ENCODE measurements around the gene NOLC1.

Gene NOLC1

GRCh38 chr10:102202386-102202785 lies 50.2 kb downstream of the NOLC1 start:
- DNase-seq (ENCODE audit: low spot score): no peak

DNA sequence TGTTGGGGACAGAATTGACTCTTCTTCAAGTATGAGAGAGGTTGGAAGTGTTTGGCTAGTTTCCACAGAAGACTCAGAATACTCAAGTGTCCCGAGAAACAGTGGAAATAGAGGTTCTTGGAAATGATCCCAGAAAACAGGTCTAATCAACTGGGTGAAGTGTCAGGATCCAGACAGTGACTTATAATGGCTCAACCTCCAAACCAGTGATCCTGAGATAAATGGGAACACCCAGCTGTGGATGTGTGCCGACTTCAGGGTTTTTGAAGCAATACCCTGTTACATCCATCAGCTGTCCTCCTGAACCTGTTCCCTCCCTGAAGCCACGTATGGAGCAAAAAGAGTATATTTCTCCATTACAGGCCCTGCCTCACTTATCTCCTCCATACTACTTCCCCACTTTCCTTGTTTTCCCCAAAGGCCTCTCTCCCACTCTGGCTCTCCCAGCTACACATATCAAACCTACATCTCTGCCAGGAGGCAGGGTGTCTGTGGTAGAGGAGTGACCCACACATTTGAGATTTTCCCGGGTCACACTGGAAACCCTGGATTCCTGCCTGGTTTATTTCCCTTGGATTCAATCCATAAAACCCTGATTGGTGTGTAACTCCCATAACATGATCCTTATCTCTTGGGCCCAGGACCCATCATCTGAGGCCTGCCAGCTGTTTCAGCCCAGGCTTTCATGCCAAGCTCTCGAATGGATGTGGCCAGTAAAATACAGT lies 56.3 kb downstream of the NOLC1 start:
- no peak for DNase-seq (ENCODE audit: low spot score)

DNA sequence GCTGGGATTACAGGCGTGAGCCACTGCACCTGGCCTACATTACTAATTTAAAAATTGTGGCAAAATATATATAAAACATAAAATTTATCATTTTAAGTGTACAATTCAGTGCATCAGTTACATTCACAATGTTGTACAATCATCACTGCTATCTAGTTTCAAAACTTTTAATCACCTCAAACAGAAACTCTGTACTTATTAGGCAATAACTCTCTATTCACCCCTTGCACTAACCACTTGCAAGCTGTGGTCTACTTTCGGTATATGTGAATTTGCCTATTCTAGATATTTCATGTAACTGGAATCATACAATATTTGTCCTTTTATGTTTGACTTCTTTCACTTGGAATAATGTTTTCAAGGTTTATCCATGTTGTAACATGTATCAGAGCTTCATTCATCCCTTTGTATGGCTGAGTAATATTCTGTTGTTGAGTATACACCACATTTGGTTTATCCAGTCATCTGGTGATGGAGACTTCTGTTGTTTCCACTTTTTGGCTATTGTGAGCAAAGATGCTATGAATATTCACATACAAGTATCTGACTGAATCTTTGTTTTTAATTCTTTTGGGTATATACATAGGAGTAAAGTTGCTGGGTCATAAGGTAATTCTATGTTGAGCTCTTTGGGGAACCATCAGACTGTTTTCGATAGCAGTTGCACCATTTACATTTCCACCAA lies 59.6 kb downstream of the NOLC1 start:
- no peak for DNase-seq (ENCODE audit: low spot score)
